ENCODE measurements around the gene PRTFDC1.
A peak's percentile ranks its signal among the peaks of the same experiment; 100 is the strongest.

The PRTFDC1 gene

DNA sequence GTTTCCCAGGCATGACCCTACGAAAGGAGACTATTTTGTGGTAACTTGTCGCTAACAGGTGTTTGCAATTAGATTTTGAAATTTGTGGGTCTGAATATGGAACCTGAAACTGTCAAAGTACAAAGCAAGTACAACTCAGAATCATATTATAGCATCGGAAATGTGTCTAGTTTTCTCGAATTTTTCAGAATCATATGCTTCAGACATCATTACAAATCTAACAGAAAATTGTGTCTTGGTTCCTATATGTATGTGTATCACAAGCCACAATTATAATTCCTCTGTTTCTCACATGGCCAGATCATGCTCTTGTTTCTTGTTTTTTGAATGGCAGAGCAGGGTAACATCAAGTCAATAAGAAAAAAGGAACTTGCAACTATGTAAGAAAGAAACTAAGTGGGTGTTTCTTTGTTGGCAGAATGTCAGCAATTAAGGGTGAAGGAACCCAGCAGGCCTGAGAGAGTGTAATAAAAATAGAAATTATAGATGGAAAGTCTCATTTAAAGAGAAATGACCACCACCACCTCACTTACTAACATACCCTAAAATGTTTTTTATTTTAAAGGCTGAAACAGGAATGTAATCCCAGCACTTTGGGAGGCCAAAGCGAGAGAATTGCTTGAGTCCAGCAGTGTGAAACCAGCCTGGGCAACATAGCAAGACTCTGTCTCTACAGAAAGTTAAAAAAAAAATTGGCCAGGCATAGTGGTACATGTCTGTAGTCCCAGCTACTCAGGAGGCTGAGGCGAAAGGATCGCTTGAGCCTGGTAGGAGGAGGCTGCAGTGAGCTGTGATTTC lies 51.3 kb downstream of the PRTFDC1 start:
- no peak for DNase-seq

DNA sequence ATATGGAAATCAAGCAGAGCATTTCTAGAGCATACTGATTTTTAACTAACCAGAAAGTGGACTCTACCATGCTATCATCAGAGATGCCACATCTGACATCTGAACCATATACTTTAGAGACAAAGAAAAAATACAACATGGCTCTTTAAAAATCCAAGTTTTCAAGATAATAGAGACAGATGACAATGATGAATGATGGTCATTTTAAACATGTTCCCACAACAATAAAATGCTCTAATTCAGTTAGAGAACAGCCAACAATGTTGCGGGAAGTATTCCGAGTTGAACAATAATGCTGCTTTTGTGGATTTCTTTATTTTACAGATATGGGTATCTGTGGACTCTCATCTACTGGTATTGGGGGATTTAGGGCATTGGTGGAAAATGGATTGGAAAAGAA lies 52.8 kb downstream of the PRTFDC1 start:
- DNase-seq: no peak

DNA sequence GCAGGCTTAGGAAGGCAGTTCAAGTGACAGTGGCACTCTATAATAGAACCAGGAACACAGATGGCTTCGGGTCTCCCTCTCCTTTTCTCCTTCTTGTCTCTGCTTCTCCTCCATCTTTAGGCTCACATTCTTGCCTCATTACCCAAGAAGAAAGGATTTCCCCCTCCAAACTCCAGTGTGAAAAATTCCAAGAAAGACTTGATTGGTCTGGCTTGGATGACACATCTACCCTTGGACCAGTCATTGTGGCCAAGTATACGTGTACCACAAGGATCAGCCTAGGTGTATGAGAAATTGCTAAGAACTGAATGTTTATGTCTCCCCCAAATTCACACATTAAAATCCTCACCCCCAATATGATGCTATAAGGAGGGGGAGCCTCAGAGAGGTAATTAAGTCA lies 53.9 kb downstream of the PRTFDC1 start:
- DNase-seq: peak; percentile 42

DNA sequence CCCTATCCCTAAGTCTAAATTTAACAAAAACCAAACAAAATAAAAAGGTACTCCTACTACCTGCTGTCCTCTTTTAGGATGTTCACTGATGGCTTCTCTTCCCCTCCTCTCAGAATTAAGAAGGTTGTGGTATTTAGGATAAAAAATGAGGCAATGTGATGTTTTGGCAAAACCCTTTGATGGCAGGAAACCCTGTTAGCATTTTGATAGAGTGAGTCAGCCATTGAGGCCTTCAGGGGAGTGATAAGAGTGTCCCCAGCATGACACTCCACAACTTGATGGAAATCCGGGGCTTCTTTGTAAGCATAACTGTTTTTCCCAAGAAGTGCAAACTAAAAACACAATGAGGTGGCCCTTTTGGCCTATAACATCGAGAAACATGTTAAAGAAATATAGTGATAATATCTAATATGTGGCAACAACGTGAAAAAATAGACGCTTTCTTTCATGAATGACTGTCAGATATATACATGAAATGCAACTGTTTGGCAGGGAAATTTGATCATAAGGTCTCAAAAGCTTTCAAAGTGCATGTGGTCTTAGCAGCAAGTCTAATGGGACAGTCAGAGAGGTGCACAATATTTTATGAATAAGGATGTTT lies 55.0 kb downstream of the PRTFDC1 start:
- DNase-seq: peak; percentile 76

DNA sequence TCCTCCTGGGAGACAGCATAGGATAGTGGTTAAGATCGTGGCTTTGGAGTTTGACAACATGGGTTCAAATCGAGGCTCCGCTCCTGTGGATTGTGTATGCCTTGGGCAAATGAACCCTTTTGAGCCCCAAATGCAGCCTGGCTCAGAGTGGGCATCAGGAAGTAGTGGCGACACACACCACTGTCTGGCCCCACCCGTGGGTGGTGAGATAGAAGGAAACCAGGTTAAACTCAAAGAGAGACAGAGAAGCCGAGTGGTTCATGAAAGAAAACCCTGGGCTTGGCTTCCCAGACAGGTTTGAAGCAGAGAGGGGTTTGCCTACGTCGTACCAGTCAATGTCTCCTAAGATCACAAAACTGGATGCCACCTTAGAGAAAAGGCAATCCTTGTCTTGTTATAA lies 57.7 kb downstream of the PRTFDC1 start:
- DNase-seq: peak; percentile 6

DNA sequence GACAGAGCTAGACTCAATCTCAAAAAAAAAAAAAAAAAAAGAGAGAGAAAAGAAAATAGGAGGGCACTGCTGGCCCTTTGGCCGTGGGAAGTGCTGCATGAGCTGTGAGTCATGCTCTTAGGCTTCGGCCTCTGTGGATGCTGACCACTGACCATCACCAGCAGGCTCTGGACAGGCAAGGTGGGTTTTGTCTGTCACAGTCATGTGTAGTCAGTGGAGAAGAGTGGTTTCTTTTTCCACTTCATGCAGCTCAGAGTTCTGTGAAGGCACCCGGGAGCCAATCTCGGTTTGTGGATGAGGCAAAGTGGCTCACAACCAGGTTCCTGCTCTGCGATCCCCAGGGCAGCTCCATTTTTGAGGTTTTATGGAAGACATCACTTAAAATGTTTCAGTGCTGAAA lies 58.1 kb downstream of the PRTFDC1 start:
- peak; percentile 28 for DNase-seq

DNA sequence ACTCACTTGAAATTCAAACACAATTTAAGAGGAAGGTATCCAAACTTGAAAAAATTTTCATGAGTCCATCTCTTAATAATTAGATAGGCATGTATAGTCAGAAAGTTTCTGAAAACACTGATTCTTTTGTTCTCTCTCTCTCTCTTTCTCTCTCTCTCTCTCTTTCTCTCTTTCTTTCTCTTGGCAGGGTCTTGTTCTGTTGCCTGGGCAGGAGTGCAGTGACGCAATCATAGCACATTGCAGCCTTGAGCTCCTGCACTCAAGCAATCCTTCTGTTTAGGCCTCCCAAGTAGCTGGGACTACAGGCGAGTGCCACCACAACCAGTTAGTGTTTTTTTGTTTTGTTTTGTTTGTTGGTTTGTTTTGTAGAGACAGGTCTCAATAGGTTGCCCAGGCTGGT lies 59.3 kb downstream of the PRTFDC1 start:
- DNase-seq: no peak

DNA sequence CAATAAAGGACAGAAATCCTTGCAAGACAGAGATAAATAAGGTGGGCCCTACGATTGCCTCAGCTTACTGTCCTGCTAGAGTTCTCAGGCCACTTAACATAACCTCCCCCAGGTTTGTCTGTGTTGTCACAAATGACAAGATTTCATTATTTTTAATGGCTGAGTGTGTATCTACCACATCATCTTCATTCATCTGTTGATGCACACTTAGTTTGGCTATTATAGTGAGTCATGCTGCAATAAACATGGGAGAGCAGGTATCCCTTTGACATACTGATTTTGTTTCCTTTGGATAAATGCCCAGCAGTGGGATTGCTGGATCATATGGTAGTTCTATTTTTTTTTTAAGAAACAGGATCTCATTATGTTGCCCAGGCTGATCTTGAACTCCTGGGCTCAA lies 60.6 kb downstream of the PRTFDC1 start:
- DNase-seq: peak; percentile 90

DNA sequence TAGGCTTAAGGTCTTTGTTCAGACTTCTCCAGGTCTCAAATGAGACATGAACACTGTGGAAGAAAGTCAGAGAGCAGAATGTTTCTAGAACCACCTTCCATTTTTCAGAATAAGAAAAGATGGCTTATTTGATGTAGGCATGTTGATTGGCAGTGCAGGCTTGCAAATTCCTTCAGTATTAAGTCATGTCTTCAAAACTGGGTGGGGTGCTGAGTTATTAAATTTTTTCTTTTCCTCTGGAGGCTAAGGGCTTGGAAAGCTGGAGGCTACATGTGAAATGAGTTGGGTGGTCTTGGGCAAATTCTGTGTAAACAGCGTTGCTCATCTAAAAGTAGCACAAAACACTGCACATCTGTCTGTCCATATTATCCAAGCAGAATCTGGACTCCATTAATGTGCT lies 62.8 kb downstream of the PRTFDC1 start:
- peak; percentile 32 for DNase-seq

DNA sequence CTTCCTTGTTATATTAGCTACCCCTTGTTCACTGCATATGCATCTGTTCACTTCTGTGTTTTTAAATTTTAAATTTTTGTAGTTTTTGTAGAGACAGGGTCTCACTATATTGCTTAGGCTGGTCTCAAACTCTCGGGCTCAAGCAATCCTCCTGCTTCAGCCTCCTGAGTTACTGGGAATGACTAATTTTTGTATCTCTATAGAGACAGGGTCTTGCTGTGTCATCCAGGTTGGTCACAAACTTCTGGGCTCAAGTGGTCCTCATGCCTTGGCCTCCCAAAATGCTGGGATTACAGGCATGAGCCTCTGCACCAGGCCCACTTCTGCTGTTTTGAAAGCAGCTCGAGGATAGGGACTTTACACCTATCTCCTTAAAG lies 64.6 kb downstream of the PRTFDC1 start:
- no peak for DNase-seq

DNA sequence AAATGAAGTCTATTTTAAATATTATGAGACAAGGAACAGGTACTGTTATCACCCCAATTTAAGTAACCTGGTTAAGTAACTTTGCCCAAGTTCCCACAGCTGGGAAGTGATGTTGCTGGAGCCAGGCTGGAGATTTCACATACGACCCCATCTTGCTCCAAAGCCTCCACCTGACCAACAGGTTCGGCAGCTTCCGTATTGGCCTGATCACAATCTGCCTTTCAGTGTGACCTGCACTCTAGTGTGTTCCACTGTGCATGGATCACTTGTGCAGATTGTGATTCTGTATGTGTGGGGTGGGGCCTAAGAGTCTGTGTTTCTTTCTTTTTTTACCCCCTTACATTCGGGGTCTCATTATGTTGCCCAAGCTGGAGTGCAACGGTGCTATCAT lies 66.1 kb downstream of the PRTFDC1 start:
- no peak for DNase-seq

DNA sequence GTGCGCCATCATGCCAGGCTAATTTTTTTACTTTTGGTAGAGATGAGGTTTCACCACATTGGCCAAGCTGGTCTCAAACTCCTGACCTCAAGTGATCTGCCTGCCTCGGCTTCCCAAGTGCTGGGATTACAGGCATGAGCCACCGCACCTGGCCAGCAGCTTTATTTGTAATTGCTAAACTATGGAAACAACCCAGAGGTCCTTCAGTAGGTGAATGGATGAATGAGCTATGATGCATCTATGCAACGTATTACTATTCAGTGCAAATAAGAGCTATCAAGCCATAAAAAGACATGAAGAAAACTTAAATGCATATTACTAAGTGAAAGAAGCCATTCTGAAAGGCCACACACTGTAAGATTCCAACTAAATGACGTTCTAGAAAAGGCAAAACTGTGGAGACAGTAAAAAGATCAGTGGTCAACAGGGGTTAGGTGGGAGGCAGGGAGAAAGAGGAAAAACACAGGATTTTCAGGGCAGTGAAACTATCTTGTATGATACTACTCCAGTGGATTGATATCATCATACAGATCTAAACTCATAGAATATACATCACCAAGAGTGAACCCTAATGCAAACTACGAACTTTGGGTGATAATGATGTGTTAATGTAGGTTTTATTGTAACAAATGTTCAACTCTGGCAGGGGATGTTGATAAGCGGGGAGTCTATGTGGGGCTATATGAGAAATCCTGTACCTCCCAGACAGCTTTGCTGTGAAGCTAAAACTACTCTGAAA lies 66.7 kb downstream of the PRTFDC1 start:
- no peak for DNase-seq

DNA sequence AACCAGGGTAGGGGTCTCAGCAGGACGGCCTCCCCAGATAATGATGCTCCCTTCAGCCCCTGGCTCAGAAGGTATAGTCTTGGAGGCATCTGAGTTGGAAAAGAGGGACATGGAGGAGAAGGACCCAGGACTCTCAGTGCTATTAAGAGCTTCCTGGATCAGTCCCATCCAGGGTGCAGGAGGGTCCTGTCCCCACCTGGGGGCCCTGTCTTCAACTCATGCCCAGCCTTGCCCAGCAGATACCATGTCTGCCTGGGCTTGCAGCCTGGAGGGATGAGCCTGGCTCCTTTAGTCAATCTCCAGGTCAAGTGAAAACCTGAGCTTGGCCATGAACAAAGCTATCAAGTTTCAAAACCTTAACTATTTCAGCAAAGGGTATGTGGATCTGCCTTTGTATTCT lies 67.6 kb downstream of the PRTFDC1 start:
- no peak for DNase-seq

DNA sequence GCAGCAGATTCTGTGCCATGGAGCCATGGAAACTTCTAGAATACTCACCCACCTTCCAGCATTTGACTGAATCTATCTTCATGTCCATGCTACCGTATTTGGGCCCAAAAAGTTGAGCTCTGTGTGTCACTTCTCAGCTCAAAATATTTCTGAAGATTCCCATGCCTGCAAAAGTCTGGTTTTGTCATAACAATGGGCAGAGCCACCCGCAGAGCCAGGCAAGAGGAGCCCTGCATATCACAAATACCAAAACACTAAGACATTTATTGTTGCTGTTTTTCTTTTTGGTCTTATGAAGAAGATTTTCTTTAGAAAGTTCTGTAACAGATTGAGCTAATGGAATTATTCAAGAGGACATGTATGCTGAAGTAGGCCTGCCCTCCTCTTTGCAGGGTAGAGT lies 68.1 kb downstream of the PRTFDC1 start:
- DNase-seq: no peak

DNA sequence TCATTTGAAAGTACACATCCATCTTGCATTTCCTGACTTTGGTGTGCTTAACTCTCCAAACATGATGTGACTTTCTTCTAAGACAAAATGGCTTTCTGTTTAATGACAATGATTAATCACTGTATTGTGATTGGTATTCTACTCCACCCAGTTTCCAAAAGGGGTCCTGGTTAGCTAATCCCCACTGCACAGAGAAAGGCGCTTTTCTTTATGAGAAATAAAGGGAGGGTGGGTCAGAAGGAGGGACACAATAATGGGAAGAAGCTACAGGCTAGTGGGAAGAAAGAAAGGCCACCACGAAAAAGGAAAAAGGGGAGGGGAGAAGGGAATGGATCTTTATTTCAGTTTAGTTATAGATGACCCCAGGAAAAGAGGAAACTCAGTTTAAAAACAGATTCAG lies 69.2 kb downstream of the PRTFDC1 start:
- DNase-seq: no peak

DNA sequence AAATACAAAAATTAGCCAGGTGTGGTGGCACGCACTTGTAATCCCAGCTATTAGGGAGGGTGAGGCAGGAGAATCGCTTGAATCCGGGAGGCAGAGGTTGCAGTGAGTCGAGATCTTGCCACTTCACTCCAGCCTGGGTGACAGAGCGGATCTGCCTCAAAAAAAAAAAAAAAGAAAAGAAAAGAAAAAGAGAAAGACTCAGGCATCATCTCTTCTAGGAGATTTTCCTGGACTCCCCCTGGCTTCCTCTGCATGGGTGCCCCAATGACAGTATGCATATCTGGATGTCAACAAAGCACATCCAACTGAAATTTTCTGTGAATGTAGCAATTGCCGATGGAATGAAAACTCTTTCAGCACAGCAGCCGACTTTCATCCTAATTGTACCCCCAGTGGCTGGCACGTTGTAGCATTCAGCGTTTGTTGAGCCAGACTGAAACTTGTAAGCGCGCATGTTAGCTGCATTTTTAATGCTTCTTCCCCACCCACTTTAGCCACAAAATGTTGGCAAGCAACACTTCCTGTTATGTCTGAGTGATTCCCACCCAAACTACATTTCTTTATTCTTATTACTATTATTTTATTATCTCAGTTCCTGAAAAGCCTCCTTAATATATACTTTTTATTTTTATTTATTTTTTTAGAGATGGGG lies 70.2 kb downstream of the PRTFDC1 start:
- DNase-seq: peak; percentile 82

DNA sequence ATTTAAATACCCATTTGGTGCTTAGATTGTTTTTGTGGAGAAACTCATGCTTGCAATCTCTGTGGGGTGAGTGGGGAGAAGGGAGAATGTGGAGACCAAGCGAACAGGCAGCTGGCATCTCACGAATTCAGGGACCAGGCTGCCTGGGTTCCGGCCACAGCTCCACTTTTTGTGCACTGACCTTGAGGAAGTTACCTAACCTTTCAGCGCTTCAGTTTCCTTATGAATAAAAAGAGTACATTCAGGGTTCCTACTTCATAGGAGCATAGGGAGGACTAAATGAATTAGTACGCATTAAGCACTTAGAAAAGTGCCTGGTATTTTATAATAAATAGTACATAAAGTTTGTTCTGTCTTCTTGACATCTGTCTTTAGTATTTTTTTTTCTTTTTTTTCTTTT lies 72.5 kb downstream of the PRTFDC1 start:
- DNase-seq: no peak

DNA sequence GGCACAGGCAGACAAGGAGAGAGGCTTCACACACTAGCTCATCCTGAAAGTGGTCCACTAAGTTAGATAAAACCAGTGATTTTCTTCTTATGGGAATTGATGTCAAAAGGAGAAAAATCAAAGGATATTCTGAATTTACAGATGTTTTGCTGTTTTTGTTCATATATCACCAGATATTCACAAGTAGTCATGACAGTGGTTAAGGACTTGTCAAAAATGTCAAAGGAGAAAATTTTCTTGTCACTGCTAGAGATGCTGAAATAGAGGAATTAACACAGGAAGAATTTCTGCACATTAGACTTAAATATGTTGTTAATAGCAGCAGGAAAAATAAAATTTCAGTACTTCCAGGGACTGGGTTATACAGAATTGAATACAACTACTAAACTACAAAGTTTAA lies 78.3 kb downstream of the PRTFDC1 start:
- no peak for DNase-seq

DNA sequence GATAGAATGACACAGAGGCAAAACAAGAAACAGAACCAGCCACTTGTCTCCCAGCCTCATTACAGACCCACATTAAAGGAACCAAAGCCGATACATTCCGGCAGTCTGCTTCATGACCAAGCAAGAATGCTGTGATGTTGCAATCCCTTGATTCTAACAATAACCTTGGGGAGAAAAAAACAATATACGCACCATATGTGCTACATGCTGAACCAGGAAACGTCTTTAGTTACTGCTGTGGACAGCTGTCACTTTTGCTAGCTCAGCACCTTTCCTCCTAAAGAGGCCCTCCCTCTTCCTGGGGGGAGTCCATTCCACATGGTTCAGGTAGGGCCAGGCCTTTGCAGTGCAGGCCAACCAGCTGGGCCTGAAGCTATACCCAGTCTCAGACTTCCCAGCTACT lies 79.1 kb downstream of the PRTFDC1 start:
- peak; percentile 95 for DNase-seq

DNA sequence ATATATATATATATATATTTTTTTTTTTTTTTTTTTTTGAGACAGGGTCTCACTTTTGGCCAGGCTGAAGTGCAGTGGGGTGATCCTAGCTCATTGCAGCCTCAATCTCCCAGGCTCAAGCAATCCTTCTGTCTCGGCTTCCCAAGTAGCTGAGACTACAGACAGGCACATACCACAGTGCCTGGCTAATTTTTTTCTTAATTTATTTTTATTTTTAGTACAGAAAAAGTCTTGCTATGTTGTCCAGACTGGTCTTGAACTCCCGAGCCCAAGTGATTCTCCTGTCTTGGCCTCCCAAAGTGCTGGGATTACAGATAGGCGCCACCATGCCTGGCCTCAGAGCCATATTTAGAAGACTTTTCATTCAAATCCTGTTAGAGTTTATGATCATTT lies 79.6 kb downstream of the PRTFDC1 start:
- DNase-seq: no peak

DNA sequence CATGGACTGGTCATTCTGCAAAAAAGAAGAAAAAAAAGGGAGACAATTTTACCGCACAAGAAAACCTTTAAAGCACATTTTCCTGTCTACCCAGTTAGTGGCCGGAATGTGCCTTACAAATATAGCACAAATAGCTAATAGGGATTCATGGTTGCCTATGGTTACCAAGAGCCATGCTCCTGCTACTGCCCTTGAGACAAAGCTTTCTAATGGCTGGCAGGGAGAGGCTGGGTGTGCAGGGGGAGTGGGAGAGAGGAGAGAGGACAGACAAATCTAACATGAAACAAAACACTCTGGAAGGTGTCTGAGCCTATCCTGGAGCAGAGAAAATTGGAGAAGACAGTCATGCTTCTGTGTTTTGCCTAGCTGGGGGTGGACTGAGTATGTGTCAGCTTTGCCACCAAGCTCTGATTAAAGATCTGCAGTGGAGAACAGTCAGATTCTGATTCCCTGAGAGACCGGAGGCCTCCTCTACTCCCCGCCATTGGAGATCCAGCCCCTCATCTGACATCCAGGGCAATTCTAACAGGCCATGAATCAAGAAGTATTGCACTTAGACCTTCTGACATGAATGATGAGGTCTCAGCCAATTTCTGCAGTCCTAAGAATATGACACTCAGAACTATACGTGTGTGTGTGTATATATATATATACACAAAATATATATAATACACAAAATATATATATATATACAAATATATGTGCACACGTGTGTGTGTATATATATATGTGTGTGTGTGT lies 80.2 kb downstream of the PRTFDC1 start:
- peak; percentile 21 for DNase-seq

DNA sequence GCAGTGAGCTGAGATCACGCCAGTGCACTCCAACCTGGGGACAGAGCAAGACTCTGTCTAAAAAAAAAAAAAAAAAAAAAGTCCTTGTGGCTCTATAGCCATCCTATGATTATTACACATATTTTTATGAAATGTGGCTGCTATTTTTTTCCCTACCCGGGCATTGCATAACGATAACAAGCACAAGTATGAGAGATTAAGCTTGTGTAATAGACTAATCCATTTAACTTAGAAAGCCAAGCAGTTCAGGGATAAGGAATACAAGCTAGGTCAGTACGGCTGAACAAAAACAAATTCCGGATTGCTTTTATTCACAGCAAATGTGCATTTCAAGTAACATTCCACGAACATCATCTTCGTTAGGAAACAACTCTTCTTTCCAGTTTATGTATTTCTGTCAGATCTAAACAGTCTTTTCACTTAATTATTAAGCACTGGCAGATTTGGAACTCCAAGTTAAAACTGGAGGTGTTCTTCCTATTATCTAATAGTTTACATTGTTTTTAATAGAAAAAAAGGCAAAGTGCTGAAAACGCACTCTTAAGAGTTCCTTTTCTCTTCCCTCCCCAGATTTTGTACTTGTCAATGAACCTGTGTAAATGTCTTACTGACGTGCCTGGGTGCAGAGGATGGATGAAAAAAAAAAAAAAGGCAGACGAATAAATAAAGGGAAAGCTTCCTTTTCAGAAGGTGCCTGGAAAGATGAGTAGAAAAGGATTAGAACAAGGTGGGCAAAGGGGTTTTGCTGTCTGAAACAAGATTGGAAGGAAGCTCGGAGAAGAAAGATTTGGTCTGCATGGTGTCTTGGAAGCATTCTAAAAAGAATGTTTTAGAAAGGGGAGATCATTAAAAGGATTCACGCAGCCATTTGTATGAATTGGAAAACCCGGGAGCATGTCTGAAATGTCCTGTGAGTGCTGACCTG lies 81.1 kb downstream of the PRTFDC1 start:
- DNase-seq: no peak
